NCI-H1417 treated with DMSO at 0.1 percent for 48 hours (cell line): Measurements from ENCODE around the gene CYB561D2.

ENCODE experiments used
- DNase-seq: peaks from one replicate; lab custom pipeline; 2025; lab: John Stamatoyannopoulos, UW

Gene CYB561D2

DNA sequence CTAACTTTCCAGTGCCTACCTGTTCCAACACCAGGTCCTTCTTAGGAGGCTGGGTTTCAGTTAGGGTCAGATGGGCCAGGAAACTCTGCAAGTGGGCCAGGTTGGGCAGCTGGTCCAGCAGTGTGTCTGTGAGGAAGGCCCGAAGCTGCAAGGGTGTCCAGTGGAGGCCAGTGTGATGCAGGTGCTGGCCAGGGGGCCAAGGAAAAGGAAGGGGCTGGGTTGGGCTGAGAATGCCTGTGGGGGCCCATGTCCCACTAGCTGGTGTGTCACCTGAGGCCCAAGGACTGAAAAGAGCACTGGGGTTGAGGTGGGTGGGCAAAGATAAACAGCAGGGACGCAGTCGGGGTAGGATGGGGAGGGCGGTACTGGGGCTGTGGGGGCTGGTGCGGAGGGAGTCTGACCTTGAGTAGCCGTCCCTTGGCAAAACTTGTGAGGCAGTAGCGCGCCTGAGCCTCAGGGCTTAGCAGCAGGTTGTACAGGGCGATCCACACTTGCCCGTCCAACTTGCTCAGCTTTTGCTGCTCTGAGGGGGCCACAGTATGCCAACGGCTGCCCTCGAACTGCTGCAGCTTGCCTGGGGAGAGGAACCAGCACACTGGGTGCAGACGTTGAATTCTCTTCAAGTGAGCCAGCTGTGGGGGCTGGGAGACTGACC, 8.5 kb upstream of the CYB561D2 start:
- no peak for DNase-seq

DNA sequence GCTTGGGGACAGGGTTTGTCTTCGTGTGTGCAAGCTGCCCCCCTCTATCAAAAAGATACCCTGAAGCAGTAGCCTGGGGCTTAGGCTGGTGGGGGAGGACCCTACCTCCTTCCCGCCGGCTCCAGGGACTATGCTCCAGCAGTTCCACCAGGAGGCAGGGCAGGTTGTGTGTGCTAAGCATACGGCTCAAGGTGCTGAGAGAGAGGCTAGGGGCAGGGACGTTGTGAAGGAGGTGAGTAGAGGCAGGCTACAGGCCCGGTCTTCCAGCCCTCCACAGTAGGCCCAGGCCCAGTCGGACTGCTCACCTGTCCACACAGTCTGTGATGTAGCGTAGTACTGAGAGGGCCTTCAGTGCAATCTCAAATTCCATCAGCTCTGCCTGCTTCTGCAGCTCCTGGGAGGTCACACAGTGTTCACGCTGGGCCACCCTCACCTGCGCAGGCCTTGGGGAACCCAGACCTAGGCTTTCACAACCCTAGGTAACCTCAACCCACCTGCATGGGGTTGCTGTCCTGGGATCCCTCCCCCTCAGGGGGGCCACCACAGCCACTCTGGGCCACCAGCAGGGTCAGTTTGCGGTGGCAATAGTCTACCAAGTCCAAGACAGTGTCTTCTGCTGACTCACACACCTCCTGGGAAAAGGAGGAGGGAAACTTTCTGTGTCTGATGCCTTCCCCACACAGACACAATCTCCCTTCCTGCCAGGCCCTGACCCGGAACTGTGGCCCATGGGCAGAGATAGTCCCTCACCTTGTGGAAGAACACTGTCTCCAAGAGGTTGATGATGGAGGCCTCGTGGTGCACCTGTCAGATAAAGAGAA, 7.6 kb upstream of the CYB561D2 start:
- no peak for DNase-seq

DNA sequence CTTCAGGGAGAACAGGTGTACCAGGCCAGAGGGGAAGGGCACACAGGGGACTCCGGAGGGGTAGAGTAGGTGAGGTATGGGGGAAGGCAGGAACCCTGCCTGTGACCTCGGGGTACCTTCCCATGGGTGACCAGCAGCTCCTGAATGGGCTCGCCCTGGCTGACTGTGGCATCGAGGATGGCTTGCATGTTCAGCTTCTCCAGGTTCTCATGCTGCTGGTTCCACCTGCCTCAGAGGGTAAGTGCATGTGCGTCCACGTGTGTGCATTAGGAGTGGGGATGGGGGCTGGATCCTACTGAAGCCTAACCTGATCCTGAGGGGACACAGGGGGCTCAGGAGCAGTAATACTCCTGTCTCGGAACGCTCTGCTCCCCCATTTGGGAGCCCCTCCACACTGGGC, 5.7 kb upstream of the CYB561D2 start:
- no peak for DNase-seq

GRCh38 chr3:50345586-50346234, 5.0 kb upstream of the CYB561D2 start, which contains the start of gene ZMYND10:
ZMYND10 (minus strand) TSS chr3:50345732; CDS start chr3:50345579, 153 bp downstream.
- no peak for DNase-seq

- no peak for DNase-seq
These were observed 3.4 kb upstream of the CYB561D2 start for GRCh38 chr3:50347187-50347813.

DNA sequence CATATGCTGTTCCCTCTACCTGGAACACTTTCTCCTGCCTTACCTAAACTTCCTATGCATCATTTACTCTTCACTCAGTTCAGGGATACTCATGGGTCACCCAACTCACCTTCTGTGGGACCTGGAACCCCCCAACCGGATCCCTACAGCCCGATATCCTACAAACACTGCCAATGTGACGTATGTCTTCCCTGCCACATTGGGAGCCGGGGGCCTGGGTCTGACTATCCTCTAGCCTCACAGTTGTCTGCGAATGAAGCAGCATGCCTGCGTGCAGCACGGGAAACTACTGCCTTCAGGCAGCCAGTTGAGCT, 492 bp upstream of the CYB561D2 start:
- DNase-seq, result no peak

DNA sequence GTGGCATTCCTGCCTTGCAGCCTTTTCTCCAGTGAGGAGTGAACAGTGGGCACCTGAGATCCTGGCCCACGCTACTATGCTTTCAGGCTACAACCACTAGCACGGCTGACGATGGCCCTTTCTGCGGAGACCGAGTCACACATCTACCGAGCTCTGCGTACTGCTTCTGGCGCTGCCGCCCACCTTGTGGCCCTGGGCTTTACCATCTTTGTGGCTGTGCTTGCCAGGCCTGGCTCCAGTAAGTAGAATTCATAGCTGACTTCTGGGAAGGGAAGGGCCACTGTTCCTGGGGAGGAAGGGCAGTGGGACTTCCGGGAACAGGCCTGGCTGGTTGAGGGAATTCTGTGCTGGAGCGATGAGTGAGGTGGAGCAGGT, 648 bp downstream of the CYB561D2 start:
- DNase-seq, result no peak

GRCh38 chr3:50352781-50353180, 2.1 kb downstream of the CYB561D2 start:
- DNase-seq, result no peak

DNA sequence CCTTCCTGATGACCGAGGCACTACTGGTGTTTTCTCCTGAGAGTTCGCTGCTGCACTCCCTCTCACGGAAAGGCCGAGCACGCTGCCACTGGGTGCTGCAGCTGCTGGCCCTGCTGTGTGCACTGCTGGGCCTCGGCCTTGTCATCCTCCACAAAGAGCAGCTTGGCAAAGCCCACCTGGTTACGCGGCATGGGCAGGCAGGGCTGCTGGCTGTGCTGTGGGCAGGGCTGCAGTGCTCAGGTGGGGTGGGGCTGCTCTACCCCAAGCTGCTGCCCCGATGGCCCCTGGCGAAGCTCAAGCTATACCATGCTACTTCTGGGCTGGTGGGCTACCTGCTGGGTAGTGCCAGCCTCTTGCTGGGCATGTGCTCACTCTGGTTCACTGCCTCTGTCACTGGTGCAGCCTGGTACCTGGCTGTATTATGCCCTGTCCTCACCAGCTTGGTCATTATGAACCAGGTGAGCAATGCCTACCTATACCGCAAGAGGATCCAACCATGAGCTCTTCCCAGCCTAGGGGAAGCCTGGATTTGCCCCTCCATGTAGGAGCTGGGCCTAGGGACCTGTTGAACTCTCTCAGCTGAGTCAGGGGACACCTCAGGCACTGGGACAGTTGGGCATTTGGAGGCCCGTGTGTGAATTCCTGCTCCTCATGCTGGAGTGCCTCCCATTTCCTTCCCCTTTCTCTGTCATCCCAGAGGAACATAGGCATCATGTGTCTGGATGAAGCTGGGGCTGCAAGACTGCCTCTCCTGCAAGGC, 2.8 kb downstream of the CYB561D2 start:
- no peak for DNase-seq

DNA sequence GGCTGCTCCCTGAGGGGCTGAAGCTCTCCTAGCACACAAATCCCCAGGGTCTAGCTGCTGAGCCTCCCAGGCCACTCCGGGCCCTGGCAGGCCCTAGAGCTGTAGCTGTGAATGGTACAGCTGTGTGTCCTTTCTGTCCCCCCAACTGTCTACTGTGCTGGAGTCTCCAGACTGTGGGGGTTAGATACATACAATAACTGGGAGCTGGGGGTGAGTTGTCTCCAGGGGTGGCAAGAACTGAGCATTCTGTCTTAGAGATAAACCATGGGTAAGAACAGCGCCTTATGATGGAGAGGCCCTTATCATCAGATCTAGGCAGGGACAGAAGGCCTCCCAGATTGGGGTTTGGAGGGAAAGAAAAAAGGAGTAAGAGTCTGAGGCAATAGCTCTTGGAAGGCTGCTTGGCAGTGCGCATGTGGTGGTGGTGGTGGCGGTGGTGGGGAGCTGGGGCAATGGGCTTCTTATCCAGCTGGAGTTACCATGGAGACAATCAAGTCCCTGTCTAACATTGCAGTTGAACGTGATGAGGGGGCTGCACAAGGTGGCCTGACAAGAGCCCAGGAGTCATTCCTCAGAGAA, 3.6 kb downstream of the CYB561D2 start:
- DNase-seq, result no peak

- no peak for DNase-seq
These were observed 4.2 kb downstream of the CYB561D2 start for GRCh38 chr3:50354850-50355249.

- DNase-seq, result no peak
These were observed 5.3 kb downstream of the CYB561D2 start for GRCh38 chr3:50355829-50356552.

DNA sequence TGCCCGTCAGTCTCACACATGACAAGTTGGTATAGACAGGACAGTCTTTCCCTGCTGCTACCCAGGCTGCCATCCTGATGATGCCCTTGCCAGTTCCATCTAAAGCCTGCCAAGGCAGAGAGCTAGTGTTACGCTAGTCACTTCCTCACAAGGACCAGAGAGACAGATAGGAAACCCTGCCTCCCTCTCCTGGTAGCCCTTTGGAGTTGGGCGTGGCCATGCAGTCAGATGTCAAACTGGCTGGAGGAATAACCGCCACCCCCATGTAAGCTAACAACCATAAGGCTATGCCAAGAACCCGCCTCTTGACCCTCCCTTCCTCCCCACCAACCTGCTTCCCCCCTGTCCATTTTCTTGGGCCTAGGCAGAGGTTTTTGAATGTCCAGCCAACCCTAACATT, 5.9 kb downstream of the CYB561D2 start:
- no peak for DNase-seq

DNA sequence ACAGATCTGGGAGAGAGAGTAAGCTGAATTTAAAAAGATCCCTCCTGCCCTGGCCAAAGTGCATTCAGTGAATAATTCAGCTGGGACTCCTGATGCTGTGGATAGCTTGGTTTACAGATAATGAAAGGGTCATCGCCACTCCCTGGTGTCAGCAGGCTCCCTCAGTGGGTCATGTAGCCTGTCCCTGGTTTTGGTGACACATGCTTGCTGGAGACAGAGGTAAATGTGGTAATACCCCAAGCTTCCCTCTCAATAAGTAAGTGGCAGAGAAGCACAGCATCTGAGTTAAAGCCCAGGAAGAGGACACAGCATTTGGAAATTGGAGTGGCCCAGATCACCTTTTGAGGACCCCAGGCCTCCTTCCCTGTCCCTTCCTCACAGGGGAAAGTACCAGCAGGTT, 6.8 kb downstream of the CYB561D2 start:
- DNase-seq, result no peak

- no peak for DNase-seq
These were observed 7.8 kb downstream of the CYB561D2 start for GRCh38 chr3:50358355-50358910.

DNA sequence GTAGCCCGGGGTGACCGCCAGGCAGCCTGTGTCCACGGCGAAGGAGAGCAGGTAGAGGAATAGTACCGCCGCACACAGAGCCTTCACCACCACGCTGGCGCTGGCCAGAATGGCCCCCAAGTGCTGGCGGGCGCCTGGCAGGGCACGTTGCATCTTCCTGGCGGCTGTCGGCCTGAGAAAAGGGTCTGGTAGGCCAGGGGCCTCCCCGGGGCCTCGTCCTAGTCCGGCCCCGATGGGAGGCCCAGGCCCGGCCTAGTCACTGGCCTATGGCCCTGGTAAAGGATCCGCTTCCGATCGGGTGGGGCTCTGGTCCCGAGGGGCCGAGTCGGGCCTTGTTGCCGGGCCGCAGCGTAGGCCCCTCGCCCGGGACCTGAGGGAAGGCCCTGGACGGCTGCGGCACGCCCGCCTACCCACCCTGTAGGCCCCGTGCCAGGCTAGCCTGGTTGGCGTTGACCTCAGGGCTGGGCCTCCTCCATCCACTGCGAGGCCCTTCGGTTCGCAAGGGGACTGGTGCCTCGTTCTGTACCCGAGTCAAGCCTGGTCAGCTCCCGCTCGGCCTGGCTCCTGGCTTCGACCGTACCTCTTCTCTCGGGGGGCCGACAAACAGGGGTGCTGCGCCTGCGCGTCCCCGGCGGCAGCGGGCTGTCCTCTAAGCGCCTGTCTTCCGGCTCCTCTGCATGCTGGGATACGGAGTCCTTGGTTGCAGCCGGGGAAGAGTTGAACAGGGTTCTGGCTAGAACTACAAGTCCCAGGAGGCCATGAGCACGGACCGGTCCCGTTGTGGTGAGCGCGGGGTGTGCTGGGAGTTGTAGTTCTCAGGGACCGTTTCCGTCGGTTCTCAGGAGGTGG, 8.5 kb downstream of the CYB561D2 start, which contains the start of gene TMEM115:
Gene TMEM115 (minus strand): TSS at position 611 of the 849 bp plus-strand sequence. CDS start 458 bp downstream, at position 153.
- peak; percentile 89 for DNase-seq

DNA sequence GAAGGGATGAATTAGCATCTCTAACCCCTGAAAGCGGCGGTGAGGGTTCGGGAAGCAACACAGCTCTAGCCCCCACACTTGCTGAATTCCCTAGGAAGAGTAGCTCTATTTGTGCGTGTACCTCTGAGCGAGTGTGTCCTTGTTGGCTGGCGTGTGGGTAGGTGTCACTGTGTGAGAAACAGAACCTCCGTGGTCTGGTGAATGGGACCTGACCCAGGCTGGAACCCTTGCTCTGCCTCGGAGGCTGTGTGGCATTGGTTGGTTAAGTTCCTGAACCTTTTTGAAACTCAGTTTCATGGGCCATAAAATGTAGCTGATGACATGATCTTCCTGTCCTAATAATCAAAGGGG, 9.1 kb downstream of the CYB561D2 start:
- no peak for DNase-seq

GRCh38 chr3:50364573-50365079, 14.0 kb downstream of the CYB561D2 start:
- DNase-seq, result no peak

GRCh38 chr3:50365080-50365841, 14.6 kb downstream of the CYB561D2 start:
- no peak for DNase-seq
